ENCODE data around the gene ANKHD1. TPM values are rescaled to one million over a fixed set of nuclear protein-coding genes. Genes with fewer than 3 reads are reported as not detected.

ANKHD1 gene
- total and polyA plus RNA-seq, 2 of the 8 experiments (the other 6 are each of a cell fraction or from before 2014, with no cell fraction given): 69.9 to 108 TPM

GRCh38 chr5:140403613-140404012 is 2.0 kb downstream of the ANKHD1 start:
- no peak overlapping the region for H3K27ac ChIP-seq (ENCODE audit: low read depth, low read length)
- peak overlapping the region; percentile 94 to 100 (median 97); a peak in 5 of 8 replicates for H3K4me3 ChIP-seq (ENCODE audit: extremely low read depth in 1 of 4, insufficient read depth in 2 of 4, low read depth in 3 of 4, low read length in 4 of 4)

More at GRCh38 chr5:140403613-140404012, 2.0 kb downstream of the ANKHD1 start:
- H2BK15ac ChIP-seq (ENCODE audit: low read length): no peak overlapping the region
- H3K36me3 ChIP-seq (ENCODE audit: control insufficient read depth in 2 of 4, insufficient read depth in 4 of 4, low read length in 3 of 4): no peaks in the 10 kb centered on the region
- H4K5ac ChIP-seq (ENCODE audit: insufficient read length, low read depth, low read length): no peak overlapping the region
- peaks cover 48 to 71% of the 10 kb centered on the region in 2 experiments for H3K79me2 ChIP-seq (ENCODE audit: control insufficient read depth in 1 of 2, insufficient read depth in 2 of 2, low read length in 2 of 2)
- H2AK5ac ChIP-seq (ENCODE audit: low read depth, low read length): no peak overlapping the region
- H2AFZ ChIP-seq (ENCODE audit: low read length): no peak overlapping the region
- FAIRE-seq (no peak), DNase-seq (ENCODE audit: low read depth in 1 of 2, low spot score in 2 of 2) (no peak)
- H4K20me1 ChIP-seq (replicated peaks in 1 of 2; ENCODE audit: control insufficient read depth in 1 of 2, insufficient read depth in 2 of 2, low read length in 2 of 2): peaks cover 11 to 19% of the 10 kb centered on the region in 2 experiments
- no peak overlapping the region for H3K14ac ChIP-seq (ENCODE audit: insufficient read length)
- H4K8ac ChIP-seq (ENCODE audit: extremely low read depth, insufficient read depth, low read length): no peak overlapping the region
- no peak overlapping the region for H3K23ac ChIP-seq (ENCODE audit: insufficient read length)
- H3K18ac ChIP-seq (ENCODE audit: extremely low read depth, low read length): no peak overlapping the region
- TF ChIP-seq CHD1 (IDR thresholded peaks at IDR 0.05; ENCODE audit: low read depth, low read length): no peak
- no peak for TF ChIP-seq SP4 (IDR thresholded peaks at IDR 0.05; ENCODE audit: low read length)
- TF ChIP-seq ZNF274 (IDR thresholded peaks at IDR 0.05; ENCODE audit: borderline replicate concordance, extremely low read depth, low read length): no peak
- no peak for TF ChIP-seq EZH2 (IDR thresholded peaks at IDR 0.05; ENCODE audit: low read depth, low read length, severe bottlenecking)
- no peak for TF ChIP-seq MAX (IDR thresholded peaks at IDR 0.05)
- no peak for TF ChIP-seq EP300 (IDR thresholded peaks at IDR 0.05; ENCODE audit: borderline replicate concordance in 1 of 2, low read depth in 2 of 2, low read length in 2 of 2)
- TF ChIP-seq RBBP5 (IDR thresholded peaks at IDR 0.05; ENCODE audit: borderline replicate concordance, low read depth, low read length): no peak
- no peak for TF ChIP-seq KDM1A (IDR thresholded peaks at IDR 0.05; ENCODE audit: borderline replicate concordance, low read length)
- H2BK12ac ChIP-seq (ENCODE audit: low read depth, low read length): 0 out of 2 replicates have a peak overlapping the region, but pooled peaks have one; percentile 9
- no peaks in the 10 kb centered on the region for H3K27me3 ChIP-seq (replicated peaks in 1 of 4; ENCODE audit: control insufficient read depth in 3 of 4, extremely low read depth in 1 of 4, insufficient read depth in 3 of 4, low read length in 3 of 4)
- POLR2A ChIA-PET (ENCODE audit: partially characterized antibody): interaction anchor here (0.6 to 1.1 kb wide), 2 partner anchors 15 to 66 kb away, joined by 3 to 4 read pairs; no protein-coding TSS in a partner anchor
- no peaks in the 10 kb centered on the region for H3K9me3 ChIP-seq (ENCODE audit: insufficient read depth in 2 of 2, low read depth in 1 of 2, low read length in 1 of 2)
- no peak overlapping the region for H4K91ac ChIP-seq (replicated peaks; ENCODE audit: insufficient read length, low read length)
- H2BK120ac ChIP-seq (replicated peaks; ENCODE audit: low read depth, low read length): no peak overlapping the region
- CTCF ChIA-PET (ENCODE audit: partially characterized antibody): interaction anchor here (1.5 kb wide), 1 partner anchor 27 kb away, joined by 3 read pairs; no protein-coding TSS in a partner anchor
- H3K4ac ChIP-seq (replicated peaks; ENCODE audit: insufficient read length, low read depth, low read length): peak overlapping the region; percentile 69
- H3K79me1 ChIP-seq (ENCODE audit: low read depth, low read length): no peaks in the 10 kb centered on the region; the same call in 1 of the 2 replicates
- H2BK5ac ChIP-seq (ENCODE audit: low read depth, low read length): no peak overlapping the region
- no peak overlapping the region for H3K56ac ChIP-seq (replicated peaks; ENCODE audit: insufficient read length, low read depth, low read length)
- H3K4me1 ChIP-seq (replicated peaks in 1 of 4; ENCODE audit: control insufficient read depth in 3 of 4, insufficient read depth in 4 of 4, low read length in 3 of 4): peaks cover 0 to 6% (median 3%) of the 10 kb centered on the region in 4 experiments; a peak in 5 of 7 replicates
- no peak overlapping the region for H2BK20ac ChIP-seq (ENCODE audit: low read length)
- H3K9ac ChIP-seq (replicated peaks in 1 of 4; ENCODE audit: extremely low read depth in 1 of 4, low read depth in 3 of 4, low read length in 3 of 4): peak overlapping the region in 1 of 4 experiments; percentile 39; a peak in 1 of 7 replicates
- H3K23me2 ChIP-seq (ENCODE audit: low read depth, low read length): peaks cover 4% of the 10 kb centered on the region
- peak overlapping the region; percentile 79 to 80; a peak in 3 of 4 replicates for H3K4me2 ChIP-seq (ENCODE audit: insufficient read depth in 1 of 2, low read depth in 2 of 2, low read length in 2 of 2)
- 77% methylated on average over 5 of the region's 5 CpGs; no CpG with 5 or more reads in 1 of the 2 experiments for WGBS, 2 experiments (ENCODE audit: extremely low coverage in 1 of 2, insufficient coverage in 1 of 2, insufficient read length in 1 of 2, insufficient replicate concordance in 2 of 2, low coverage in 1 of 2, low lambda C conversion rate in 2 of 2, missing lambda C conversion rate in 1 of 2)

All from H1 (cell line).